ENCODE data around the gene KCNK16.

DNA sequence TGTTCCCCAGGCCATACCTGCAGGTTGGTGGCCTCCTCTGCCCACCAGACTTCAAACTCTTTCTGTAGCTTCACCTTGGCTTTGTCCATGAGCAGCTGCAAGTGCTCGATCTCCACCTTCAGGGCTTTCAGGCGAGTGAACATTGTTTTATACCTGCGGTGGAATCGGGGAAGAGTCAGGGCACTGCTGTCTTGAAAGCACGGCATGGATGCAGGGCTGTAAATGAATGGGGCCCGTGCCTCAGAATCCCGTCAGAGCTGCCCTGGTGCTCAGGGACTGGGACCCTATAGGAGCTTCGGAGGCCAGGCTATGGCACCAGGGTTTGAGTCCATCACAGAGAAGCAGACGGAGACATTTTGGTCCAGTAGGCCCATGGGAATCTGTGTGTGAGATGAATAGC, 37.9 kb upstream of the KCNK16 start:
- TF ChIP-seq CTCF (IDR thresholded peaks at IDR 0.05) (no peak), POLR2A (IDR thresholded peaks at IDR 0.05) (no peak)
